H1 (cell line): ENCODE results near the gene CCNG2. TPM values are rescaled to one million over a fixed set of nuclear protein-coding genes. Genes with fewer than 3 reads are reported as not detected.

ENCODE experiments used
- SIRT6 ChIP-seq: IDR thresholded peaks from one replicate; pipeline ENCODE4 v1.7.1; 2012; ENCODE audit warnings: low read length, inconsistent platforms
- SP2 ChIP-seq: IDR thresholded peaks from 2 replicates; pipeline ENCODE4 v1.6.1; 2012; ENCODE audit warnings: mild to moderate bottlenecking, low read length, inconsistent platforms
- polyA plus RNA-seq, 7 experiments: library from polyadenylated mRNA; depleted of rRNA in 3 of 7; stranded (reverse) in 5 of 7; unstranded in 2 of 7; fragments of >200 nt in 5 of 7; fragments of 200-250 nt in 2 of 7; gene quantifications; 1 replicate in 5 of 7; 2 replicates in 1 of 7; 4 replicates in 1 of 7; pipeline versions ENCODE4 v1.2.1 to v1.2.3, GENCODE V29; 2011 to 2013; ENCODE audit warnings: missing spikeins in 2 of 7, mixed read lengths in 2 of 7
- total RNA-seq: library from RNA; stranded (reverse); fragmentation: NEBNext Ultra II Directional; extraction: Animal tissue kit (Norgen Biotek cat#: 25700); gene quantifications from 2 replicates; pipeline ENCODE4 v1.2.1, GENCODE V29; 2021

Gene CCNG2
- total and polyA plus RNA-seq, 2 of the 8 experiments (the other 6 are each of a cell fraction or from before 2014, with no cell fraction given) = 3.5 to 13.9 TPM

GRCh38 chr4:77143091-77143490 is 13.9 kb upstream of the CCNG2 start (continued):
- TF ChIP-seq SP2 (no peak), SIRT6 (no peak)
